ENCODE results near the gene MAP3K5. TPM values are rescaled to one million over a fixed set of nuclear protein-coding genes. Genes with fewer than 3 reads are reported as not detected.

Gene MAP3K5
- total and polyA plus RNA-seq, 9 of the 15 experiments (the other 6 are each of a cell fraction or from before 2014, with no cell fraction given): 2.2 to 13.0 (median 9.9) TPM

- ATAC-seq (peak; percentile 72), DNase-seq (ENCODE audit: extremely low read depth in 1 of 4, low spot score in 3 of 4) (peak in 2 of 4 experiments; percentile 31 to 37), FAIRE-seq (peak; percentile 71)
- ChIA-PET POLR2A (no interaction called here), CTCF (ENCODE audit: low intra/inter-chr PET ratio) (interaction anchor here (1.1 to 2.2 kb wide), 2 partner anchors 62 to 210 kb away, joined by 6 to 17 read pairs; partner anchors contain the start of gene MAP3K5)
- peaks cover 41% of the 10 kb centered on the region; the same call in 2 of the 3 replicates for H3K36me3 ChIP-seq (ENCODE audit: control insufficient read depth, insufficient read depth, low read length)
- no peaks in the 10 kb centered on the region for H3K9me1 ChIP-seq (ENCODE audit: control insufficient read depth, insufficient read depth, low read length)
- H3K9ac ChIP-seq (ENCODE audit: insufficient read depth in 1 of 2, low read depth in 2 of 2, low read length in 2 of 2): no peak overlapping the region
- H3K4me1 ChIP-seq (replicated peaks in 1 of 2; ENCODE audit: control insufficient read depth in 2 of 2, insufficient read depth in 2 of 2, low read length in 2 of 2): no peaks in the 10 kb centered on the region
- in situ Hi-C loops (cut with MboI) (no loop called here), intact Hi-C loops (cut with micrococcal nuclease) (loop anchor here (1.0 to 10.0 kb wide), 2 partner anchors 210 to 342 kb away; partner anchors contain the start of gene SLC35D3)
- H3K4me2 ChIP-seq (ENCODE audit: insufficient read depth, low read length): no peak overlapping the region
- no peak overlapping the region for H2AFZ ChIP-seq (ENCODE audit: low read depth, low read length)
- H3K9me3 ChIP-seq (replicated peaks; ENCODE audit: control insufficient read depth, insufficient read depth, low read depth, low read length): no peaks in the 10 kb centered on the region
- no peaks in the 10 kb centered on the region for H4K20me1 ChIP-seq (replicated peaks; ENCODE audit: control insufficient read depth, insufficient read depth, low read length)
- BruUV-seq (replicated peaks): no TSS peak
- H3K79me2 ChIP-seq (ENCODE audit: control insufficient read depth, insufficient read depth, low read length): no peaks in the 10 kb centered on the region
- no peak overlapping the region for H3K27ac ChIP-seq (ENCODE audit: extremely low read depth, low read depth, low read length)
- H3K4me3 ChIP-seq: no peak overlapping the region
- WGBS (ENCODE audit: insufficient coverage, low coverage, missing lambda C conversion rate): 33% methylated on average over 3 of the region's 3 CpGs
- no peaks in the 10 kb centered on the region for H3K27me3 ChIP-seq (ENCODE audit: control insufficient read depth in 2 of 2, insufficient read depth in 2 of 2, low read length in 2 of 2)
- TF ChIP-seq JUND (IDR thresholded peaks at IDR 0.05; ENCODE audit: borderline replicate concordance, low read depth, low read length) (no peak), JUND (tag; IDR thresholded peaks at IDR 0.05; ENCODE audit: borderline replicate concordance, low read depth, low read length) (0 out of 3 replicates have a peak, but pooled peaks have one; percentile 32), RFX5 (IDR thresholded peaks at IDR 0.05; ENCODE audit: low read depth, low read length) (no peak), MAZ (CRISPR knock-in tag; conservative IDR thresholded peaks at IDR 0.05 in 1 of 2, IDR thresholded peaks at IDR 0.05 in 1 of 2) (0 out of 4 replicates have a peak, but pooled peaks of 1 of the 2 experiments have one; percentile 10), ARID3B (CRISPR knock-in tag; IDR thresholded peaks at IDR 0.05; ENCODE audit: borderline replicate concordance) (no peak), NONO (IDR thresholded peaks at IDR 0.05; ENCODE audit: low read depth in 2 of 2, low read length in 1 of 2) (no peak), ZNF174 (CRISPR knock-in tag; IDR thresholded peaks at IDR 0.05) (no peak), MCM7 (IDR thresholded peaks at IDR 0.05) (no peak), USF1 (CRISPR knock-in tag; IDR thresholded peaks at IDR 0.05) (no peak), MAFK (IDR thresholded peaks at IDR 0.05; ENCODE audit: low read length) (peak; percentile 30; the same call in 1 of the 2 replicates), ETV1 (tag; conservative IDR thresholded peaks at IDR 0.05; ENCODE audit: low read depth) (no peak), FOXJ2 (tag; IDR thresholded peaks at IDR 0.05) (peak; percentile 72), SMC3 (conservative IDR thresholded peaks at IDR 0.05; ENCODE audit: insufficient read depth, low read depth, low read length) (0 out of 2 replicates have a peak, but pooled peaks have one; percentile 35), ZNF431 (CRISPR knock-in tag; IDR thresholded peaks at IDR 0.05) (no peak), E2F3 (CRISPR knock-in tag; IDR thresholded peaks at IDR 0.05) (no peak)
Measured at GRCh38 chr6:136582711-136583471, 209.4 kb downstream of the MAP3K5 start.
